ENCODE measurements around the gene CTNND2. TPM values are rescaled to one million over a fixed set of nuclear protein-coding genes. Genes with fewer than 3 reads are reported as not detected.

CTNND2 gene
- total and polyA plus RNA-seq, 2 donors (not counting 1 experiment from before 2014, with no cell fraction given), result not detected

DNA sequence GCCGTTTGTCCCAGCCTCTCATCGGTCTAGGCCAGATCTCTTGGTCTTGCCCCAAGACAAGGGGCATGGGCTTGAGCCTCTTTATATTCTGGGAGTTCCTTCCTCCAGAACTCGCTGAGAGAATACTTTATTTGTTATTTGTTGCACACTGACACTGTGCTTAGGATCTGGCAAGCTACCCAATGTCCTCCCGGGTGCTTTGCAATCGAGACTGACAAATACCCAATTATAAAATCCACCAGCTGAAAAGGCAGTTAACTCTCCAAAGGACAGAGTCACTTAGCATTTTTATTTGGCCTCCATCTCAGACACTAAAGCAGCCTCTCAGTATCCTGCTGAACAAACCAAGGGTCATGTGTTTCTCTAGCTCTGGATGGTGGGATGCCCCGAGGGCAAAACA is 643.0 kb downstream of the CTNND2 start:
- no peak overlapping the region for H2AFZ ChIP-seq (ENCODE audit: insufficient read depth, low read depth, low read length, poor library complexity, severe bottlenecking)
- no peak overlapping the region for H3K27ac ChIP-seq (ENCODE audit: low read length in 2 of 2)
- no peaks in the 10 kb centered on the region for H3K9me3 ChIP-seq (ENCODE audit: control extremely low read depth in 1 of 3, control insufficient read depth in 2 of 3, insufficient read depth in 1 of 3, low read length in 2 of 3)
- Mint-ChIP-seq H3K27ac (no peak overlapping the region), H3K27me3 (no peaks in the 10 kb centered on the region), H3K9me3 (ENCODE audit: insufficient read depth) (no peaks in the 10 kb centered on the region), H3K4me1 (no peaks in the 10 kb centered on the region), H3K4me3 (no peak overlapping the region)
- WGBS (ENCODE audit: insufficient coverage), result 95% methylated on average over 3 of the region's 6 CpGs
- H4K20me1 ChIP-seq (ENCODE audit: control insufficient read depth, insufficient read depth, low read length, poor library complexity, severe bottlenecking), result no peaks in the 10 kb centered on the region
- H3K4me3 ChIP-seq (ENCODE audit: control extremely low read depth in 1 of 5, extremely low read depth in 1 of 5, insufficient read depth in 1 of 5, low read depth in 2 of 5, low read length in 4 of 5), result no peak overlapping the region
- H3K4me1 ChIP-seq (ENCODE audit: control insufficient read depth in 2 of 2, insufficient read depth in 2 of 2, low read length in 2 of 2), result no peaks in the 10 kb centered on the region
- ATAC-seq (ENCODE audit: low read depth) (no peak), DNase-seq (no peak)
- no peak for TF ChIP-seq EZH2 (IDR thresholded peaks at IDR 0.05; ENCODE audit: borderline replicate concordance, insufficient read depth, low read depth, low read length, poor library complexity, severe bottlenecking)
- TF ChIP-seq, protein P1, sequence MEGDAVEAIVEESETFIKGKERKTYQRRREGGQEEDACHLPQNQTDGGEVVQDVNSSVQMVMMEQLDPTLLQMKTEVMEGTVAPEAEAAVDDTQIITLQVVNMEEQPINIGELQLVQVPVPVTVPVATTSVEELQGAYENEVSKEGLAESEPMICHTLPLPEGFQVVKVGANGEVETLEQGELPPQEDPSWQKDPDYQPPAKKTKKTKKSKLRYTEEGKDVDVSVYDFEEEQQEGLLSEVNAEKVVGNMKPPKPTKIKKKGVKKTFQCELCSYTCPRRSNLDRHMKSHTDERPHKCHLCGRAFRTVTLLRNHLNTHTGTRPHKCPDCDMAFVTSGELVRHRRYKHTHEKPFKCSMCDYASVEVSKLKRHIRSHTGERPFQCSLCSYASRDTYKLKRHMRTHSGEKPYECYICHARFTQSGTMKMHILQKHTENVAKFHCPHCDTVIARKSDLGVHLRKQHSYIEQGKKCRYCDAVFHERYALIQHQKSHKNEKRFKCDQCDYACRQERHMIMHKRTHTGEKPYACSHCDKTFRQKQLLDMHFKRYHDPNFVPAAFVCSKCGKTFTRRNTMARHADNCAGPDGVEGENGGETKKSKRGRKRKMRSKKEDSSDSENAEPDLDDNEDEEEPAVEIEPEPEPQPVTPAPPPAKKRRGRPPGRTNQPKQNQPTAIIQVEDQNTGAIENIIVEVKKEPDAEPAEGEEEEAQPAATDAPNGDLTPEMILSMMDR (IDR thresholded peaks at IDR 0.05), result no peak
- peaks cover 0 to 3% (median 0%) of the 10 kb centered on the region in 4 experiments for H3K27me3 ChIP-seq (replicated peaks in 1 of 4; ENCODE audit: control extremely low read depth in 1 of 4, control insufficient read depth in 3 of 4, insufficient read depth in 4 of 4, low read length in 3 of 4)
- intact Hi-C loops (cut with micrococcal nuclease), result no loop called here
- POLR2A ChIA-PET, result no interaction called here
- no peaks in the 10 kb centered on the region for H3K79me2 ChIP-seq (ENCODE audit: control insufficient read depth, insufficient read depth, low read length)
- no peaks in the 10 kb centered on the region for H3K36me3 ChIP-seq (replicated peaks in 1 of 2; ENCODE audit: control extremely low read depth in 1 of 2, control insufficient read depth in 1 of 2, extremely low read depth in 1 of 2, insufficient read depth in 2 of 2, low read length in 1 of 2)
- CTCF ChIA-PET, result no interaction called here
- no peak overlapping the region for H3K9ac ChIP-seq (ENCODE audit: low read length)
- no peak overlapping the region for H3K4me2 ChIP-seq (replicated peaks; ENCODE audit: low read depth, low read length, poor library complexity, severe bottlenecking)

DNA sequence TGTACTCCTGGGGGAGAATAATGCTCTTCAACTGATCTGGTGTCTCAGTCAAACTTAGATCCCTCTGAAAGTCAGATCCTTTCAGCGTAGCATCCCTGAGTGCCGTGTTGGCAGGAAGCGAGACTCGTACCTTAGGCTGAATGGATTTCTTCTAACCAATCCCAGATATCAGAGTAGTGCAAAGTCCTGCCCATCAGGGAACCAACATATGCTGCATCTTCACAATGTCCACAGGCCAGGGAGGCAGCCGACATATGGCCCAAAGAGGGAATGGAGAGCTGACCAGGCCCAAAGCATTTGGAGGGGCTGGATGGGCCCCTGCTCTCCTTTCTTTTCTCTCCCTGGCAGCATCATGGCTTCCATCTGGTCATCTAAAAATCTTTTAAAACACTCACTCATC is 646.2 kb downstream of the CTNND2 start:
- ChIA-PET POLR2A (no interaction called here), CTCF (no interaction called here)
- no peak overlapping the region for H3K4me2 ChIP-seq (replicated peaks; ENCODE audit: low read depth, low read length, poor library complexity, severe bottlenecking)
- no peaks in the 10 kb centered on the region for H3K9me3 ChIP-seq (ENCODE audit: control extremely low read depth in 1 of 3, control insufficient read depth in 2 of 3, insufficient read depth in 1 of 3, low read length in 2 of 3)
- intact Hi-C loops (cut with micrococcal nuclease), result no loop called here
- H3K4me3 Mint-ChIP-seq, result no peak overlapping the region
- no peaks in the 10 kb centered on the region for H3K27me3 Mint-ChIP-seq
- no peaks in the 10 kb centered on the region for H3K4me1 Mint-ChIP-seq
- no peak overlapping the region for H3K4me3 ChIP-seq (ENCODE audit: control extremely low read depth in 1 of 5, extremely low read depth in 1 of 5, insufficient read depth in 1 of 5, low read depth in 2 of 5, low read length in 4 of 5)
- no peak overlapping the region for H2AFZ ChIP-seq (ENCODE audit: insufficient read depth, low read depth, low read length, poor library complexity, severe bottlenecking)
- DNase-seq (no peak), ATAC-seq (ENCODE audit: low read depth) (no peak)
- H3K79me2 ChIP-seq (ENCODE audit: control insufficient read depth, insufficient read depth, low read length), result no peaks in the 10 kb centered on the region
- H3K9ac ChIP-seq (ENCODE audit: low read length), result no peak overlapping the region
- TF ChIP-seq, protein P1 (IDR thresholded peaks at IDR 0.05), result no peak
- TF ChIP-seq EZH2 (IDR thresholded peaks at IDR 0.05; ENCODE audit: borderline replicate concordance, insufficient read depth, low read depth, low read length, poor library complexity, severe bottlenecking), result no peak
- H3K27ac ChIP-seq (ENCODE audit: low read length in 2 of 2), result no peak overlapping the region
- no peaks in the 10 kb centered on the region for H3K36me3 ChIP-seq (replicated peaks in 1 of 2; ENCODE audit: control extremely low read depth in 1 of 2, control insufficient read depth in 1 of 2, extremely low read depth in 1 of 2, insufficient read depth in 2 of 2, low read length in 1 of 2)
- H3K9me3 Mint-ChIP-seq (ENCODE audit: insufficient read depth), result no peaks in the 10 kb centered on the region
- peaks cover 0 to 3% (median 0%) of the 10 kb centered on the region in 4 experiments for H3K27me3 ChIP-seq (replicated peaks in 1 of 4; ENCODE audit: control extremely low read depth in 1 of 4, control insufficient read depth in 3 of 4, insufficient read depth in 4 of 4, low read length in 3 of 4)
- no peak overlapping the region for H3K27ac Mint-ChIP-seq
- 97% methylated on average over 5 of the region's 5 CpGs for WGBS (ENCODE audit: insufficient coverage)
- no peaks in the 10 kb centered on the region for H3K4me1 ChIP-seq (ENCODE audit: control insufficient read depth in 2 of 2, insufficient read depth in 2 of 2, low read length in 2 of 2)
- H4K20me1 ChIP-seq (ENCODE audit: control insufficient read depth, insufficient read depth, low read length, poor library complexity, severe bottlenecking), result no peaks in the 10 kb centered on the region
